OCI-LY1 (cell line): ENCODE results near the gene MYB.

Experiments used
- H2AFZ ChIP-seq: fragments of 200-600 bp; sonication (generic), shearing (Covaris generic); 2 replicates; pipeline ENCODE4 v1.6.0; 2014; ENCODE audit warnings: antibody characterized with exemption, mild to moderate bottlenecking, low read length
- H3F3A ChIP-seq: fragments of 200-600 bp; sonication (generic), shearing (Covaris generic); 2 replicates; pipeline ENCODE4 v1.6.0; 2014; ENCODE audit warnings: mild to moderate bottlenecking, antibody characterized with exemption, low read length, moderate library complexity; ENCODE audit not compliant: insufficient read depth
- H3K27ac ChIP-seq: fragments of 200-600 bp; sonication (generic); 2 replicates; pipeline ENCODE4 v1.5.1; 2014; ENCODE audit warnings: low read length, mixed run types, mild to moderate bottlenecking, low read depth; ENCODE audit not compliant: poor library complexity, severe bottlenecking
- H3K27me3 ChIP-seq: fragments of 200-600 bp; sonication (generic); 2 replicates; pipeline ENCODE4 v1.6.0; 2014; ENCODE audit warnings: antibody characterized with exemption, mild to moderate bottlenecking, low read length, moderate library complexity; ENCODE audit not compliant: insufficient read depth
- H3K36me3 ChIP-seq: fragments of 200-600 bp; sonication (generic); 2 replicates; pipeline ENCODE4 v1.6.1; 2014; ENCODE audit warnings: mild to moderate bottlenecking, antibody characterized with exemption, low read length, moderate library complexity, mixed read lengths; ENCODE audit not compliant: insufficient read depth
- H3K4me1 ChIP-seq: fragments of 200-600 bp; sonication (generic); 2 replicates; pipeline ENCODE4 v1.5.1; 2014; ENCODE audit warnings: mild to moderate bottlenecking, low read length, moderate library complexity; ENCODE audit not compliant: insufficient read depth, severe bottlenecking
- H3K4me2 ChIP-seq: fragments of 200-600 bp; sonication (generic), shearing (Covaris generic); 2 replicates; pipeline ENCODE4 v1.6.1; 2014; ENCODE audit warnings: low read length
- H3K4me3 ChIP-seq: fragments of 200-600 bp; sonication (generic); 2 replicates; pipeline ENCODE4 v1.5.1; 2014; ENCODE audit warnings: low read length, low read depth, mild to moderate bottlenecking, mixed read lengths; ENCODE audit not compliant: poor library complexity, severe bottlenecking
- H3K79me2 ChIP-seq: fragments of 200-600 bp; shearing (Covaris generic); 2 replicates; pipeline ENCODE4 v1.6.1; 2016; ENCODE audit warnings: mixed run types, low read length, mixed read lengths; ENCODE audit not compliant: insufficient read depth
- H3K9ac ChIP-seq: fragments of 200-600 bp; sonication (generic), shearing (Covaris generic); 2 replicates; pipeline ENCODE4 v1.6.1; 2014; ENCODE audit warnings: mild to moderate bottlenecking, low read length, mixed read lengths
- H3K9me2 ChIP-seq: fragments of 200-600 bp; sonication (generic), shearing (Covaris generic); 2 replicates; pipeline ENCODE4 v1.6.1; 2014; ENCODE audit warnings: low read depth, mild to moderate bottlenecking, low read length, mixed read lengths
- H3K9me3 ChIP-seq: fragments of 200-600 bp; shearing (Covaris generic); 2 replicates; pipeline ENCODE4 v1.6.1; 2014; ENCODE audit warnings: low read length, mixed read lengths
- H4K20me1 ChIP-seq: fragments of 200-600 bp; sonication (generic), shearing (Covaris generic); 2 replicates; pipeline ENCODE4 v1.6.0; 2016; ENCODE audit warnings: mild to moderate bottlenecking, low read length; ENCODE audit not compliant: insufficient read depth
- CTCF ChIP-seq: fragments of 200-600 bp; sonication (generic), shearing (Covaris generic); IDR thresholded peaks from 2 replicates; pipeline ENCODE4 v1.5.1; 2017; ENCODE audit warnings: mild to moderate bottlenecking, antibody characterized with exemption, low read length, moderate library complexity, mixed read lengths
- EZH2 ChIP-seq: fragments of 200-600 bp; sonication (generic), shearing (Covaris generic); IDR thresholded peaks from 2 replicates; pipeline ENCODE4 v1.8.0; 2017; ENCODE audit warnings: borderline replicate concordance, mixed run types, mild to moderate bottlenecking, antibody characterized with exemption, low read length, moderate library complexity, mixed read lengths

MYB gene

GRCh38 chr6:135219346-135219745, 38.2 kb downstream of the MYB start:
- Histone ChIP-seq H3K27me3 (no peaks in the 10 kb centered on the region), H3K4me3 (no peak overlapping the region)

GRCh38 chr6:135221042-135221441, 39.9 kb downstream of the MYB start:
- H3K4me3 ChIP-seq, result no peak overlapping the region
- H4K20me1 ChIP-seq, result no peaks in the 10 kb centered on the region
- H3K4me2 ChIP-seq, result no peak overlapping the region
- no peaks in the 10 kb centered on the region for H3F3A ChIP-seq
- no peaks in the 10 kb centered on the region for H3K9me3 ChIP-seq
- H3K4me1 ChIP-seq, result peaks cover 13% of the 10 kb centered on the region
- no peak overlapping the region for H2AFZ ChIP-seq
- no peaks in the 10 kb centered on the region for H3K27me3 ChIP-seq
- no peak overlapping the region for H3K27ac ChIP-seq
- no peaks in the 10 kb centered on the region for H3K79me2 ChIP-seq
- no peaks in the 10 kb centered on the region for H3K9me2 ChIP-seq
- H3K36me3 ChIP-seq, result peaks cover 30% of the 10 kb centered on the region
- TF ChIP-seq CTCF (no peak), EZH2 (no peak)
- no peak overlapping the region for H3K9ac ChIP-seq

More at GRCh38 chr6:135219346-135219745, 38.2 kb downstream of the MYB start:
- TF ChIP-seq CTCF, result no peak
- TF ChIP-seq EZH2, result no peak
- Histone ChIP-seq H3K4me1 (peaks cover 9% of the 10 kb centered on the region), H4K20me1 (no peaks in the 10 kb centered on the region), H3K9me2 (no peaks in the 10 kb centered on the region), H3K27ac (no peak overlapping the region), H2AFZ (no peak overlapping the region), H3K36me3 (peaks cover 30% of the 10 kb centered on the region), H3K9ac (no peak overlapping the region), H3K79me2 (no peaks in the 10 kb centered on the region), H3K9me3 (no peaks in the 10 kb centered on the region), H3F3A (no peaks in the 10 kb centered on the region), H3K4me2 (no peak overlapping the region)

- TF ChIP-seq CTCF, result no peak
- TF ChIP-seq EZH2, result no peak
- no peak overlapping the region for H3K4me2 ChIP-seq
- H3K9me3 ChIP-seq, result no peaks in the 10 kb centered on the region
- H3K4me3 ChIP-seq, result no peak overlapping the region
- H4K20me1 ChIP-seq, result no peaks in the 10 kb centered on the region
- H3F3A ChIP-seq, result no peaks in the 10 kb centered on the region
- H3K36me3 ChIP-seq, result peaks cover 29% of the 10 kb centered on the region
- H3K27me3 ChIP-seq, result no peaks in the 10 kb centered on the region
- H3K9me2 ChIP-seq, result no peaks in the 10 kb centered on the region
- H3K9ac ChIP-seq, result no peak overlapping the region
- peaks cover 13% of the 10 kb centered on the region for H3K4me1 ChIP-seq
- no peak overlapping the region for H2AFZ ChIP-seq
- no peaks in the 10 kb centered on the region for H3K79me2 ChIP-seq
- no peak overlapping the region for H3K27ac ChIP-seq
These were observed 40.4 kb downstream of the MYB start for GRCh38 chr6:135221505-135221904.
